GM23338 (cell line): Measurements from ENCODE around the gene FMN1. TPM values are rescaled to one million over a fixed set of nuclear protein-coding genes. Genes with fewer than 3 reads are reported as not detected.

Experiments
- ATAC-seq: fragments of 200-7000 bp; cut with Tn5 transposase; 3 replicates; pipeline ENCODE4 v1.9.1; 2020
- DNase-seq: peaks from one replicate; pipeline ENCODE4 v3.0.0-alpha.2; 2015; ENCODE audit warnings: low spot score
- H2AFZ ChIP-seq: fragments of 200-600 bp; sonication (generic); 2 replicates; pipeline ENCODE4 v1.8.0; 2016; ENCODE audit warnings: antibody characterized with exemption, mild to moderate bottlenecking, moderate library complexity
- H3F3A ChIP-seq: fragments of 200-600 bp; sonication (generic); replicated peaks from 2 replicates; pipeline ENCODE4 v1.8.0; 2017; ENCODE audit warnings: antibody characterized with exemption, mixed run types, low read depth
- H3K27ac ChIP-seq: fragments of 200-600 bp; sonication (generic); 2 replicates; pipeline ENCODE4 v1.6.1; 2016; ENCODE audit warnings: low read depth
- H3K27me3 ChIP-seq: fragments of 200-600 bp; sonication (generic); 2 replicates; pipeline ENCODE4 v1.8.0; 2016; ENCODE audit warnings: mild to moderate bottlenecking, mixed run types, moderate library complexity; ENCODE audit not compliant: insufficient read depth
- H3K36me3 ChIP-seq: fragments of 200-600 bp; sonication (generic); 2 replicates; pipeline ENCODE4 v1.8.0; 2016; ENCODE audit warnings: mild to moderate bottlenecking; ENCODE audit not compliant: insufficient read depth
- H3K4me1 ChIP-seq: fragments of 200-600 bp; sonication (generic); 2 replicates; pipeline ENCODE4 v1.8.0; 2016; ENCODE audit warnings: mild to moderate bottlenecking, moderate library complexity; ENCODE audit not compliant: insufficient read depth
- H3K4me2 ChIP-seq: fragments of 200-600 bp; sonication (generic); 2 replicates; pipeline ENCODE4 v1.7.1; 2017; ENCODE audit warnings: mixed run types
- H3K4me3 ChIP-seq: fragments of 200-600 bp; sonication (generic); 2 replicates; pipeline ENCODE4 v1.6.1; 2016; ENCODE audit warnings: mixed run types
- H3K79me2 ChIP-seq: fragments of 200-600 bp; sonication (generic); replicated peaks from 2 replicates; pipeline ENCODE4 v1.8.0; 2017; ENCODE audit warnings: mild to moderate bottlenecking; ENCODE audit not compliant: insufficient read depth
- H3K9me2 ChIP-seq: fragments of 200-600 bp; sonication (generic); 2 replicates; pipeline ENCODE4 v1.8.0; 2017; ENCODE audit not compliant: insufficient read depth
- H4K20me1 ChIP-seq: fragments of 200-600 bp; sonication (generic); replicated peaks from 2 replicates; pipeline ENCODE4 v1.8.0; 2017; ENCODE audit warnings: mild to moderate bottlenecking; ENCODE audit not compliant: insufficient read depth
- H3K27ac Mint-ChIP-seq: 2 replicates; pipeline ENCODE4 v1.8.0; 2020; ENCODE audit warnings: inconsistent platforms, mild to moderate bottlenecking, moderate library complexity, mixed read lengths
- H3K27me3 Mint-ChIP-seq: 3 replicates; pipeline ENCODE4 v1.8.0; 2022; ENCODE audit warnings: low read depth, mild to moderate bottlenecking, moderate library complexity, mixed read lengths, inconsistent platforms; ENCODE audit not compliant: insufficient read depth, poor library complexity
- H3K36me3 Mint-ChIP-seq: 3 replicates; pipeline ENCODE4 v1.8.0; 2021; ENCODE audit warnings: low read depth, mild to moderate bottlenecking, inconsistent platforms, moderate library complexity, mixed read lengths
- H3K4me1 Mint-ChIP-seq: 3 replicates; pipeline ENCODE4 v1.8.0; 2020; ENCODE audit warnings: mild to moderate bottlenecking, inconsistent platforms, mixed read lengths
- H3K4me3 Mint-ChIP-seq: 3 replicates; pipeline ENCODE4 v1.8.0; 2021; ENCODE audit warnings: moderate library complexity, mild to moderate bottlenecking, inconsistent platforms, mixed read lengths
- H3K9me3 Mint-ChIP-seq: 3 replicates; pipeline ENCODE4 v1.8.0; 2020; ENCODE audit warnings: moderate library complexity, mild to moderate bottlenecking, inconsistent platforms, mixed read lengths
- CREB1 ChIP-seq: fragments of 250-450 bp; sonication (Bioruptor Pico); IDR thresholded peaks from 2 replicates; pipeline ENCODE4 v1.5.0; 2020; ENCODE audit warnings: low read depth, mild to moderate bottlenecking, moderate library complexity
- JUNB ChIP-seq: IDR thresholded peaks from one replicate; pipeline ENCODE4 v1.6.1; 2016; ENCODE audit warnings: antibody characterized with exemption; ENCODE audit not compliant: unreplicated experiment
- NANOG ChIP-seq: IDR thresholded peaks from 2 replicates; pipeline ENCODE4 v1.6.1; 2016; ENCODE audit warnings: antibody characterized with exemption, borderline replicate concordance
- POLR2AphosphoS5 ChIP-seq: IDR thresholded peaks from 2 replicates; pipeline ENCODE4 v1.6.1; 2016; ENCODE audit warnings: antibody characterized with exemption, low read depth
- STAT1 ChIP-seq: IDR thresholded peaks from one replicate; pipeline ENCODE4 v1.6.1; 2016; ENCODE audit warnings: antibody characterized with exemption; ENCODE audit not compliant: unreplicated experiment
- ZNF114 ChIP-seq: fragments of 250-450 bp; sonication (Bioruptor Pico); IDR thresholded peaks from 2 replicates; pipeline ENCODE4 v1.5.0; 2020; ENCODE audit warnings: mild to moderate bottlenecking, moderate library complexity
- ZNF331 ChIP-seq: fragments of 250-450 bp; sonication (Bioruptor Pico); IDR thresholded peaks from 2 replicates; pipeline ENCODE4 v1.5.0; 2020; ENCODE audit warnings: low read depth, mild to moderate bottlenecking, moderate library complexity
- polyA plus RNA-seq: library from polyadenylated mRNA; unstranded; fragments of >200 nt; fragmentation: Nextera tagmentation; extraction: Ambion mirVana; gene quantifications from 2 replicates; pipeline ENCODE4 v1.2.1, GENCODE V29; 2016
- total RNA-seq: library from RNA; depleted of rRNA; stranded (reverse); fragments of >200 nt; shearing (Covaris generic); gene quantifications from 2 replicates; pipeline ENCODE4 v1.2.3, GENCODE V29; 2014
- TF ChIP-seq, protein P1 (sequence below): IDR thresholded peaks from one replicate; pipeline ENCODE4 v1.6.1; 2018; ENCODE audit warnings: antibody characterized with exemption; ENCODE audit not compliant: unreplicated experiment
- TF ChIP-seq, protein P2 (sequence below): IDR thresholded peaks from 2 replicates; pipeline ENCODE4 v1.6.1; 2016; ENCODE audit warnings: antibody characterized with exemption
- TF ChIP-seq, protein P3 (sequence below): fragments of 250-450 bp; sonication (Bioruptor Pico); IDR thresholded peaks from 2 replicates; pipeline ENCODE4 v1.5.0; 2020; ENCODE audit warnings: mild to moderate bottlenecking, moderate library complexity

The FMN1 gene
- total and polyA plus RNA-seq, 2 experiments from 2014 or later, result 1.2 to 1.6 TPM

DNA sequence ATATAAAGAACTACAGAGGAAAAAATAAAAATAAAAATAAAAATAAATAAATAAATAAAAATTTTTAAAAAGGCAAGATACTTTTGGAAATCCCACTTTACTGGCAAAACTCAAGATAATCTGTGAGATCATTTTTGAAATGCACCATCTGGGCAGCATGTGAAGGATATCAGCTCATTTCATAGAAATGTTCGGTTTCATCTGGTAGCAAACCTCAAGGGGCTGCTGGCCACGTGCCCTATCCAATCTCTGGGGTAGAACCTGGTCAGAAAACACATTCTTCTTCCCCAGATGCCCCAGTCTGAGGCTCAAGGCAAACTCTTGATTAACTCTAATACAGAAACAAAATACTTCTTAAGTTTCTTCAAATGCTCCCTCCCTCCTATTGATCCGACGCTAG is 166.0 kb downstream of the FMN1 start (continued):
- TF ChIP-seq, protein P1, sequence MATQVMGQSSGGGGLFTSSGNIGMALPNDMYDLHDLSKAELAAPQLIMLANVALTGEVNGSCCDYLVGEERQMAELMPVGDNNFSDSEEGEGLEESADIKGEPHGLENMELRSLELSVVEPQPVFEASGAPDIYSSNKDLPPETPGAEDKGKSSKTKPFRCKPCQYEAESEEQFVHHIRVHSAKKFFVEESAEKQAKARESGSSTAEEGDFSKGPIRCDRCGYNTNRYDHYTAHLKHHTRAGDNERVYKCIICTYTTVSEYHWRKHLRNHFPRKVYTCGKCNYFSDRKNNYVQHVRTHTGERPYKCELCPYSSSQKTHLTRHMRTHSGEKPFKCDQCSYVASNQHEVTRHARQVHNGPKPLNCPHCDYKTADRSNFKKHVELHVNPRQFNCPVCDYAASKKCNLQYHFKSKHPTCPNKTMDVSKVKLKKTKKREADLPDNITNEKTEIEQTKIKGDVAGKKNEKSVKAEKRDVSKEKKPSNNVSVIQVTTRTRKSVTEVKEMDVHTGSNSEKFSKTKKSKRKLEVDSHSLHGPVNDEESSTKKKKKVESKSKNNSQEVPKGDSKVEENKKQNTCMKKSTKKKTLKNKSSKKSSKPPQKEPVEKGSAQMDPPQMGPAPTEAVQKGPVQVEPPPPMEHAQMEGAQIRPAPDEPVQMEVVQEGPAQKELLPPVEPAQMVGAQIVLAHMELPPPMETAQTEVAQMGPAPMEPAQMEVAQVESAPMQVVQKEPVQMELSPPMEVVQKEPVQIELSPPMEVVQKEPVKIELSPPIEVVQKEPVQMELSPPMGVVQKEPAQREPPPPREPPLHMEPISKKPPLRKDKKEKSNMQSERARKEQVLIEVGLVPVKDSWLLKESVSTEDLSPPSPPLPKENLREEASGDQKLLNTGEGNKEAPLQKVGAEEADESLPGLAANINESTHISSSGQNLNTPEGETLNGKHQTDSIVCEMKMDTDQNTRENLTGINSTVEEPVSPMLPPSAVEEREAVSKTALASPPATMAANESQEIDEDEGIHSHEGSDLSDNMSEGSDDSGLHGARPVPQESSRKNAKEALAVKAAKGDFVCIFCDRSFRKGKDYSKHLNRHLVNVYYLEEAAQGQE, result no peak
- no peak for TF ChIP-seq POLR2AphosphoS5

DNA sequence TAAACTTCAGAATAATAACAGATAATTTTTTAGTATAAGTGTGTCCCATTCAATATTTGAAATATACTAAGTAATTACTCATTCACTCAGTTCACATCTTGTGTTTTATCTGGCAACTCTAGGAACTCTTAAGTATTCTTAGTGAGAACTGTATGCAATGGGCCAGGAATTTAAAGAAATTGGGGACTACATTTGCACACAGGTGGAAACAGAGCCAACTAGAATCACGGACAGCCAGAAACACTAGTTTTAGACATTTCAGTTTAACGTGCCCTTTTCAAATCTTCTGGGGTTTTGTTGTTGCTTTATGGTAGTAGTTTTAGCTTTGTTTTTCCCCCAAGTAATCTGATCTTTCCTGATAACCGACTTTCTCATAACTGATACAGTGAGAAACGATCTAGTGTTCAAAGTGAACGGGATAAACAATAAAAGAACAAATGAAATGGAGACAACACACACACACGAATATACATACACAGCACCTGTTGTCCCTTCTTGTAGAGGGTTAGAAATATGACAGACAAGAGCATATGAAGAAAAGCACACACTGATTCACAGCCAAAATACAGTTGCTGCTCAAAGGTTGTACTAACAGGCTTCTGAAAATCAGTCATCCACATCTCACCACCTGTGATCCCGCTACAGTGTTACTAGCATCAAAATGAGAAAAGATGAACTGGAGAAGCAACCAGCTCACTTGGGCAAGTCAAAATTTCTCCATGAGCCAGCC is 167.0 kb downstream of the FMN1 start:
- Histone ChIP-seq H3K36me3 (no peaks in the 10 kb centered on the region), H3K4me2 (no peak overlapping the region), H3K27ac (no peak overlapping the region), H3K4me1 (peaks cover 9% of the 10 kb centered on the region), H3K27me3 (no peaks in the 10 kb centered on the region), H3K4me3 (no peak overlapping the region), H3K79me2 (no peaks in the 10 kb centered on the region), H3F3A (no peaks in the 10 kb centered on the region), H4K20me1 (no peaks in the 10 kb centered on the region), H2AFZ (no peak overlapping the region; the same call in 1 of the 2 replicates), H3K9me2 (no peaks in the 10 kb centered on the region)
- no peak overlapping the region for H3K4me3 Mint-ChIP-seq
- no peaks in the 10 kb centered on the region for H3K9me3 Mint-ChIP-seq
- ATAC-seq, result no peak
- peaks cover 11% of the 10 kb centered on the region for H3K4me1 Mint-ChIP-seq
- H3K27ac Mint-ChIP-seq, result no peak overlapping the region
- H3K27me3 Mint-ChIP-seq, result peaks cover 2% of the 10 kb centered on the region
- H3K36me3 Mint-ChIP-seq, result no peaks in the 10 kb centered on the region
- TF ChIP-seq ZNF331 (CRISPR knock-in tag) (no peak), ZNF114 (no peak), STAT1 (no peak), JUNB (no peak), CREB1 (CRISPR knock-in tag) (no peak), NANOG (no peak)
- TF ChIP-seq, protein P2, sequence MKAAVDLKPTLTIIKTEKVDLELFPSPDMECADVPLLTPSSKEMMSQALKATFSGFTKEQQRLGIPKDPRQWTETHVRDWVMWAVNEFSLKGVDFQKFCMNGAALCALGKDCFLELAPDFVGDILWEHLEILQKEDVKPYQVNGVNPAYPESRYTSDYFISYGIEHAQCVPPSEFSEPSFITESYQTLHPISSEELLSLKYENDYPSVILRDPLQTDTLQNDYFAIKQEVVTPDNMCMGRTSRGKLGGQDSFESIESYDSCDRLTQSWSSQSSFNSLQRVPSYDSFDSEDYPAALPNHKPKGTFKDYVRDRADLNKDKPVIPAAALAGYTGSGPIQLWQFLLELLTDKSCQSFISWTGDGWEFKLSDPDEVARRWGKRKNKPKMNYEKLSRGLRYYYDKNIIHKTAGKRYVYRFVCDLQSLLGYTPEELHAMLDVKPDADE, result no peak
- TF ChIP-seq, protein P1, result no peak
- TF ChIP-seq, protein P3, sequence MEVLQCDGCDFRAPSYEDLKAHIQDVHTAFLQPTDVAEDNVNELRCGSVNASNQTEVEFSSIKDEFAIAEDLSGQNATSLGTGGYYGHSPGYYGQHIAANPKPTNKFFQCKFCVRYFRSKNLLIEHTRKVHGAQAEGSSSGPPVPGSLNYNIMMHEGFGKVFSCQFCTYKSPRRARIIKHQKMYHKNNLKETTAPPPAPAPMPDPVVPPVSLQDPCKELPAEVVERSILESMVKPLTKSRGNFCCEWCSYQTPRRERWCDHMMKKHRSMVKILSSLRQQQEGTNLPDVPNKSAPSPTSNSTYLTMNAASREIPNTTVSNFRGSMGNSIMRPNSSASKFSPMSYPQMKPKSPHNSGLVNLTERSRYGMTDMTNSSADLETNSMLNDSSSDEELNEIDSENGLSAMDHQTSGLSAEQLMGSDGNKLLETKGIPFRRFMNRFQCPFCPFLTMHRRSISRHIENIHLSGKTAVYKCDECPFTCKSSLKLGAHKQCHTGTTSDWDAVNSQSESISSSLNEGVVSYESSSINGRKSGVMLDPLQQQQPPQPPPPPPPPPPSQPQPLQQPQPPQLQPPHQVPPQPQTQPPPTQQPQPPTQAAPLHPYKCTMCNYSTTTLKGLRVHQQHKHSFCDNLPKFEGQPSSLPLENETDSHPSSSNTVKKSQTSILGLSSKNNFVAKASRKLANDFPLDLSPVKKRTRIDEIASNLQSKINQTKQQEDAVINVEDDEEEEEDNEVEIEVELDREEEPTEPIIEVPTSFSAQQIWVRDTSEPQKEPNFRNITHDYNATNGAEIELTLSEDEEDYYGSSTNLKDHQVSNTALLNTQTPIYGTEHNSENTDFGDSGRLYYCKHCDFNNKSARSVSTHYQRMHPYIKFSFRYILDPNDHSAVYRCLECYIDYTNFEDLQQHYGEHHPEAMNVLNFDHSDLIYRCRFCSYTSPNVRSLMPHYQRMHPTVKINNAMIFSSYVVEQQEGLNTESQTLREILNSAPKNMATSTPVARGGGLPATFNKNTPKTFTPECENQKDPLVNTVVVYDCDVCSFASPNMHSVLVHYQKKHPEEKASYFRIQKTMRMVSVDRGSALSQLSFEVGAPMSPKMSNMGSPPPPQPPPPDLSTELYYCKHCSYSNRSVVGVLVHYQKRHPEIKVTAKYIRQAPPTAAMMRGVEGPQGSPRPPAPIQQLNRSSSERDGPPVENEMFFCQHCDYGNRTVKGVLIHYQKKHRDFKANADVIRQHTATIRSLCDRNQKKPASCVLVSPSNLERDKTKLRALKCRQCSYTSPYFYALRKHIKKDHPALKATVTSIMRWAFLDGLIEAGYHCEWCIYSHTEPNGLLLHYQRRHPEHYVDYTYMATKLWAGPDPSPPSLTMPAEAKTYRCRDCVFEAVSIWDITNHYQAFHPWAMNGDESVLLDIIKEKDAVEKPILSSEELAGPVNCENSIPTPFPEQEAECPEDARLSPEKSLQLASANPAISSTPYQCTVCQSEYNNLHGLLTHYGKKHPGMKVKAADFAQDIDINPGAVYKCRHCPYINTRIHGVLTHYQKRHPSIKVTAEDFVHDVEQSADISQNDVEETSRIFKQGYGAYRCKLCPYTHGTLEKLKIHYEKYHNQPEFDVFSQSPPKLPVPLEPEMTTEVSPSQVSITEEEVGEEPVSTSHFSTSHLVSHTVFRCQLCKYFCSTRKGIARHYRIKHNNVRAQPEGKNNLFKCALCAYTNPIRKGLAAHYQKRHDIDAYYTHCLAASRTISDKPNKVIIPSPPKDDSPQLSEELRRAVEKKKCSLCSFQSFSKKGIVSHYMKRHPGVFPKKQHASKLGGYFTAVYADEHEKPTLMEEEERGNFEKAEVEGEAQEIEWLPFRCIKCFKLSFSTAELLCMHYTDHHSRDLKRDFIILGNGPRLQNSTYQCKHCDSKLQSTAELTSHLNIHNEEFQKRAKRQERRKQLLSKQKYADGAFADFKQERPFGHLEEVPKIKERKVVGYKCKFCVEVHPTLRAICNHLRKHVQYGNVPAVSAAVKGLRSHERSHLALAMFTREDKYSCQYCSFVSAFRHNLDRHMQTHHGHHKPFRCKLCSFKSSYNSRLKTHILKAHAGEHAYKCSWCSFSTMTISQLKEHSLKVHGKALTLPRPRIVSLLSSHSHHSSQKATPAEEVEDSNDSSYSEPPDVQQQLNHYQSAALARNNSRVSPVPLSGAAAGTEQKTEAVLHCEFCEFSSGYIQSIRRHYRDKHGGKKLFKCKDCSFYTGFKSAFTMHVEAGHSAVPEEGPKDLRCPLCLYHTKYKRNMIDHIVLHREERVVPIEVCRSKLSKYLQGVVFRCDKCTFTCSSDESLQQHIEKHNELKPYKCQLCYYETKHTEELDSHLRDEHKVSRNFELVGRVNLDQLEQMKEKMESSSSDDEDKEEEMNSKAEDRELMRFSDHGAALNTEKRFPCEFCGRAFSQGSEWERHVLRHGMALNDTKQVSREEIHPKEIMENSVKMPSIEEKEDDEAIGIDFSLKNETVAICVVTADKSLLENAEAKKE (CRISPR knock-in tag), result no peak
- no peak for DNase-seq
